Type B pancreatic cell (in vitro differentiated cells): ENCODE data around the gene ARPC3. TPM values are rescaled to one million over a fixed set of nuclear protein-coding genes. Genes with fewer than 3 reads are reported as not detected.

Experiments
- DNase-seq: peaks from one replicate; pipeline ENCODE4 v3.0.0; 2021; ENCODE audit warnings: mixed read lengths; ENCODE audit not compliant: unreplicated experiment; ENCODE audit errors: extremely low spot score
- H3K27ac Mint-ChIP-seq: 2 replicates; pipeline ENCODE4 v1.8.0; 2021; ENCODE audit warnings: mild to moderate bottlenecking, mixed read lengths
- H3K27me3 Mint-ChIP-seq: 2 replicates; pipeline ENCODE4 v1.8.0; 2021; ENCODE audit warnings: mixed read lengths
- H3K36me3 Mint-ChIP-seq: 2 replicates; pipeline ENCODE4 v1.8.0; 2021; ENCODE audit warnings: mixed read lengths
- H3K4me1 Mint-ChIP-seq: one replicate; pipeline ENCODE4 v1.8.0; 2021; ENCODE audit warnings: mixed read lengths; ENCODE audit not compliant: unreplicated experiment
- H3K4me3 Mint-ChIP-seq: 2 replicates; pipeline ENCODE4 v1.8.0; 2021; ENCODE audit warnings: mild to moderate bottlenecking, mixed read lengths
- H3K9me3 Mint-ChIP-seq: 2 replicates; pipeline ENCODE4 v1.8.0; 2021; ENCODE audit warnings: mixed read lengths
- long read RNA-seq: library from polyadenylated mRNA; unstranded; transcript quantifications from one replicate; pipeline ENCODE4 v2.0.0, GENCODE V29; 2020
- total RNA-seq: library from RNA; stranded (reverse); gene quantifications from 2 replicates; pipeline ENCODE4 v1.2.1, GENCODE V29; 2021; ENCODE audit warnings: low replicate concordance
- TF ChIP-seq, protein P1 (sequence below): fragments of 200-600 bp; sonication (generic); conservative IDR thresholded peaks from 2 replicates; pipeline ENCODE4 v1.5.0; 2021; ENCODE audit warnings: antibody characterized with exemption, mild to moderate bottlenecking

The ARPC3 gene
- total RNA-seq = 164 and 218 TPM in 2 replicates
- long read RNA-seq, transcript ARPC3-201 (7 exons, 1,014 nt) = major isoform, 276 of 295 reads
- long read RNA-seq, partial matches to known transcripts = 3 of 295 reads
- long read RNA-seq, other reads (novel, unspliced or antisense) = 16 of 295 reads

DNA sequence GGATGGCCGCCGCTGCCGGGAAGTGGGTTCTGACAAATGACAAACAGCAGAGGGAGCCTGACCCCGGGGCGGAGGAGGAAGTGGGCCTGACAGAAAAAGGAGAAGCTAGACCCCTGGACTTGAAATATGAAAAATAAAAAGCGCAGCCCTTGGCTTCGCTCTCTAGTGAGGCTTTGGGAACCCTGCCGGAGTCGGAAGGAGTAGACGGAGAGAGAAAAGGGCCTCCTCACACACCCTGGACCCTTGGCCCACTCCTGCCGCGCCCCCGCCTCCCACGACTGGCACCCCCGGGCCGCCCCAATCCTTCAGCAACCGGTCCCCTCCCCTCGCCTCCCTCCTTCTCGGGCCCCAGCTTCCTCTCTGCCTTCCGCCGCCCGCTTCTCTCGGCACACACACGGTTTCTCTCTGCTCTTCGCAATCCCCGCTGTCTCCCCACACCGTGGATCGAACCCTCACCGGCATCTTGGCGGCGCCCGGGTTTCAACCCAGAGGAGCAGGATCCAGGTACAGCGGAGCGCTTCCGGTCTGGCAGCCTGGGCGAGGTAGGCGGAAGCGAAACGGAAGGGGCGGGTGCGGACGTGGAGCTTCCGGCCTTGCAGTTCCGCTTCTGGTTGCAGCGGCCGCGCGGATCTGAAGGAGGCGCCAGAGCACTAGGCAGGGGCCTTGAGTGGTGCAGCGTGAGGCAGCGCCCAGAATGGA lies at the start of gene ARPC3:
TSS of gene ARPC3 (minus strand) at position 539 of the 699 bp plus-strand sequence. CDS start at position 462, 77 bp downstream.
- H3K4me1 Mint-ChIP-seq = peaks cover 13% of the 10 kb centered on the region
- peaks cover 15% of the 10 kb centered on the region for H3K36me3 Mint-ChIP-seq
- peak within 1 kb of the TSS; percentile 99 for H3K4me3 Mint-ChIP-seq
- H3K9me3 Mint-ChIP-seq = no peaks in the 10 kb centered on the region
- H3K27ac Mint-ChIP-seq = peak within 1 kb of the TSS; percentile 98
- TF ChIP-seq, protein P1, sequence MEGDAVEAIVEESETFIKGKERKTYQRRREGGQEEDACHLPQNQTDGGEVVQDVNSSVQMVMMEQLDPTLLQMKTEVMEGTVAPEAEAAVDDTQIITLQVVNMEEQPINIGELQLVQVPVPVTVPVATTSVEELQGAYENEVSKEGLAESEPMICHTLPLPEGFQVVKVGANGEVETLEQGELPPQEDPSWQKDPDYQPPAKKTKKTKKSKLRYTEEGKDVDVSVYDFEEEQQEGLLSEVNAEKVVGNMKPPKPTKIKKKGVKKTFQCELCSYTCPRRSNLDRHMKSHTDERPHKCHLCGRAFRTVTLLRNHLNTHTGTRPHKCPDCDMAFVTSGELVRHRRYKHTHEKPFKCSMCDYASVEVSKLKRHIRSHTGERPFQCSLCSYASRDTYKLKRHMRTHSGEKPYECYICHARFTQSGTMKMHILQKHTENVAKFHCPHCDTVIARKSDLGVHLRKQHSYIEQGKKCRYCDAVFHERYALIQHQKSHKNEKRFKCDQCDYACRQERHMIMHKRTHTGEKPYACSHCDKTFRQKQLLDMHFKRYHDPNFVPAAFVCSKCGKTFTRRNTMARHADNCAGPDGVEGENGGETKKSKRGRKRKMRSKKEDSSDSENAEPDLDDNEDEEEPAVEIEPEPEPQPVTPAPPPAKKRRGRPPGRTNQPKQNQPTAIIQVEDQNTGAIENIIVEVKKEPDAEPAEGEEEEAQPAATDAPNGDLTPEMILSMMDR = peak; percentile 84
- DNase-seq = peak; percentile 95
- no peaks in the 10 kb centered on the region for H3K27me3 Mint-ChIP-seq

DNA sequence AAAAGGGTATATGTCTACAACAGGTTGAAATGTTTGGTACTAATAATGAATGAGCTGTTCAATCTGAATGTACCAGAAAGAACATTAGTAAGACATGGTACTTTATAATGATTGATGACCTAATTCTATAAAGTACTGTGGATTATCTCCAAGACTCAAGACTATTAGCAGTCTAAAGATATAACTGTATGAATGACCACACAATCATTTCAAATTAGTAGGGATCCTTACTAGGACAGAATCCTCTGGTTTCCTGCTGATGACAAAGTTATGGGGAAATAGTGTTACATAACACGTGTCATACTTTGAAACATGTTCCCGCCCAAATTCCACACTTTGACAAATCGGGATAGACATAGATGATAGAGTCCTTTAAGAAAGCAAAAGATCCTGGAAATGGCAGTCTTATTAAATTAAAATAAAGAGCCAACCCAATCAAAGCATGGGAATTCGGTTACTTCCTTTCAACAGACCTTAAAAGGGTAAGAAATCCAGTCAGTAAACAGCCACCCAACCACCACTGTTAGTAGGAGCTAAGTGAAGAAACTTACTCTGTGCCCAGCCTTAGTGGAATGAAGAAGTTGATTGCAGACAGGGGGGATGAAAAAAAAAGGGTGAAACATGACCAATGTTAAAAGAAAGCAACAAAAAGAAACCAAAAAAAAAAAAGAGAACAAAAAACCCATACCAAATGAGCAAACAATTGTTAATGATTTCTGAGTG lies 49.0 kb upstream of the ARPC3 start:
- Mint-ChIP-seq H3K27ac (peak overlapping the region; percentile 17), H3K4me3 (peak overlapping the region; percentile 68), H3K36me3 (peaks cover 15% of the 10 kb centered on the region), H3K27me3 (peaks cover 4% of the 10 kb centered on the region), H3K9me3 (peaks cover 8% of the 10 kb centered on the region), H3K4me1 (peaks cover 17% of the 10 kb centered on the region)
- DNase-seq = no peak
- TF ChIP-seq, protein P1 = no peak

DNA sequence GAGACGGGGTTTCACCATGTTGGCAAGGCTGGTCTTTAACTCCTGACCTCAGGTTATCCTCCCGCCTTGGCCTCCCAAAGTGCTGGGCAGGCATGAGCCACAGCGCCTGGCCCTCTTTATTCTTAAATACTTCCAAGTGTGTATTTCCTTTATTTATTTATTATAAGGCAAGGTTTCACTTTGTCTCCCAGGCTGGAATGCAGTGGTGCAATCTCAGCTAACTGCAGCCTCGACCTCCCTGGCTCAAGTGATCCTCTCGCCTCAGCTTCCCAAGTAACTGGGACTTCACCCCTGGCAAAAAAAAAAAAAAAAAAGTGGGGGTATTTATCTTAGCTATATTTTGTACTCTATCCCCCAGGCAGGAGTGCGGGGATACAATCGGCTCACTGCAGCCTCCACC lies 25.3 kb upstream of the ARPC3 start:
- Mint-ChIP-seq H3K27ac (no peak overlapping the region), H3K36me3 (peaks cover 3% of the 10 kb centered on the region), H3K4me1 (no peaks in the 10 kb centered on the region), H3K4me3 (no peak overlapping the region), H3K9me3 (no peaks in the 10 kb centered on the region), H3K27me3 (no peaks in the 10 kb centered on the region)
- no peak for DNase-seq
- TF ChIP-seq, protein P1 = no peak

DNA sequence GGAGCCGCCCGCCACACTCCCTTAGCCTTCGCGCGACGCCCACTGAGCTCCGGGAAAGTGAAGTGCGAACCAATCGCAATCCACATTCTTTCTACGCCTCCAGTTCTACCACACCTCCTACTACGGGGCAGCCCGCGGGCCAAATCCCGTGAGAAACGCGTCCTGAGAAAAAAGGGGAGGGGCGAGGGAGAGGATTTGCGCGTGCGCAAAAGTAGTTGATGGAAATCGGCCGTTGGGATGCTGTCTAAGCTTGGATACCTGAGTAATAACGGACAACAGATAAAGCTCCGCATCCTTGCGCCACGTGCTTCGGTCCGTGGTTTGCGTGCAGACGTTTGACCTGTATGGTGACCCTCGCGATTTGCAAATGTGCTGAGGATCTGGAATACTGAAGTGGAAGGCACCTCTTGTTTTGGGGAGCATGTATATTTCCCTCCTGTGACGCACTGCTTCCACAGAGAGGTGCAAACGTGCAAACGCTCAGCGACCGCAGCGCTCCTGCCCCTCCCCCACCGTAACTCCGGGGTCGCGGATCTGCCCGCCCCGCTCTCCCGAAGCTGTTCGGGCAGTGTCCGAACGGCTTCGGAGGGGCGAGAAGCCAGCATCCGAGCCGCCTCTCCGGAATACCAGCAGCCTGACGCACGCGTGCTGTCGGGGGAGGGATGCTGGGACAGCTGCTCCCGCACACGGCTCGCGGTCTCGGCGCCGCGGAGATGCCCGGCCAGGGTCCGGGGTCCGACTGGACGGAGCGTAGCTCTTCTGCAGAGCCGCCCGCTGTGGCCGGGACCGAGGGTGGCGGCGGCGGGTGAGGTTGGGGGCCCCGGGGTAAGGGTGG lies 18.3 kb upstream of the ARPC3 start, which contains the start of the genes FAM216A and GPN3:
TSS of gene FAM216A (plus strand) at position 632 of the 835 bp plus-strand sequence. CDS start at position 663, 31 bp downstream.
TSS of gene GPN3 (minus strand) at position 44 of the 835 bp plus-strand sequence. CDS start 54 bp downstream, outside the sequence.
- peak; percentile 96 for DNase-seq
- H3K4me3 Mint-ChIP-seq = peak within 1 kb of the TSS; percentile 100
- no peaks in the 10 kb centered on the region for H3K9me3 Mint-ChIP-seq
- TF ChIP-seq, protein P1 = no peak
- H3K27ac Mint-ChIP-seq = peak within 1 kb of the TSS; percentile 97
- no peaks in the 10 kb centered on the region for H3K27me3 Mint-ChIP-seq
- H3K36me3 Mint-ChIP-seq = peaks cover 6% of the 10 kb centered on the region
- peaks cover 14% of the 10 kb centered on the region for H3K4me1 Mint-ChIP-seq

DNA sequence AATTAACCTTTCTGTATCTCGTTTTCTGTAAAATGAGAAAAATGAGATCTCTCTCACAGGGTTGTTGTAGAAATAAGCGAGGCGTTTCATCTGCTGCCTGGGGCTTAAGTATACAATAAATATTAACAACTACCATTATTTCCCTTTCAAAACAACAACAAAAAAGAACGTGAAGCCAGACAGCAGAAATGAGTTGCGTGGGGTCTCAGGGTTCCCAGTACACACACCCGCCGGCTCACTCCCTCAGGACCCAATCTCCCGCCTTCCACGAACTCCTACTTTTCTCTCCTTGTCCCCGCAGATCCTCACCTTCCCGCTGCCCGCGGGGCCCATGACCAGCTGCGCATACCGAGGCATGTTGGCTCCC lies 17.7 kb upstream of the ARPC3 start:
- Mint-ChIP-seq H3K36me3 (peaks cover 6% of the 10 kb centered on the region), H3K27me3 (no peaks in the 10 kb centered on the region)

More for the DNA sequence above, 17.7 kb upstream of the ARPC3 start:
- peak overlapping the region; percentile 100 for H3K4me3 Mint-ChIP-seq
- no peak for DNase-seq
- TF ChIP-seq, protein P1 = no peak
- peak overlapping the region; percentile 97 for H3K27ac Mint-ChIP-seq
- H3K4me1 Mint-ChIP-seq = peaks cover 14% of the 10 kb centered on the region
- no peaks in the 10 kb centered on the region for H3K9me3 Mint-ChIP-seq
